ENCODE data around the gene PLEKHG4B.

PLEKHG4B gene

GRCh38 chr5:174291-174600, 82.3 kb downstream of the PLEKHG4B start:
- no peak for TF ChIP-seq CTCF (IDR thresholded peaks at IDR 0.05; ENCODE audit: low read depth, low read length, missing control alignments)
- DNase-seq (ENCODE audit: low read depth) = no peak
- in situ Hi-C loops (cut with HindIII; ENCODE audit: low sequenced_read_pairs) = no loop called here

GRCh38 chr5:174876-175465, 83.0 kb downstream of the PLEKHG4B start:
- no peak overlapping the region for H3K4me3 ChIP-seq (ENCODE audit: low read depth, low read length)
- no peak for TF ChIP-seq CTCF (IDR thresholded peaks at IDR 0.05; ENCODE audit: low read depth, low read length, missing control alignments)
- DNase-seq (ENCODE audit: low read depth) = no peak
- in situ Hi-C loops (cut with HindIII; ENCODE audit: low sequenced_read_pairs) = no loop called here

More at GRCh38 chr5:174291-174600, 82.3 kb downstream of the PLEKHG4B start:
- H3K4me3 ChIP-seq (ENCODE audit: low read depth, low read length) = no peak overlapping the region

- DNase-seq (ENCODE audit: low read depth) = no peak
- no peak for TF ChIP-seq CTCF (IDR thresholded peaks at IDR 0.05; ENCODE audit: low read depth, low read length, missing control alignments)
- no peak overlapping the region for H3K4me3 ChIP-seq (ENCODE audit: low read depth, low read length)
- in situ Hi-C loops (cut with HindIII; ENCODE audit: low sequenced_read_pairs) = no loop called here
These were observed 84.4 kb downstream of the PLEKHG4B start for GRCh38 chr5:176296-176823.

- DNase-seq (ENCODE audit: low read depth) = no peak
- no peak for TF ChIP-seq CTCF (IDR thresholded peaks at IDR 0.05; ENCODE audit: low read depth, low read length, missing control alignments)
- no peak overlapping the region for H3K4me3 ChIP-seq (ENCODE audit: low read depth, low read length)
- in situ Hi-C loops (cut with HindIII; ENCODE audit: low sequenced_read_pairs) = no loop called here
These were observed 86.1 kb downstream of the PLEKHG4B start for GRCh38 chr5:178110-178509.

GRCh38 chr5:179401-179800, 87.4 kb downstream of the PLEKHG4B start:
- no peak overlapping the region for H3K4me3 ChIP-seq (ENCODE audit: low read depth, low read length)
- no peak for TF ChIP-seq CTCF (IDR thresholded peaks at IDR 0.05; ENCODE audit: low read depth, low read length, missing control alignments)
- in situ Hi-C loops (cut with HindIII; ENCODE audit: low sequenced_read_pairs) = no loop called here
- DNase-seq (ENCODE audit: low read depth) = no peak

- no peak overlapping the region for H3K4me3 ChIP-seq (ENCODE audit: low read depth, low read length)
- TF ChIP-seq CTCF (IDR thresholded peaks at IDR 0.05; ENCODE audit: low read depth, low read length, missing control alignments) = no peak
- in situ Hi-C loops (cut with HindIII; ENCODE audit: low sequenced_read_pairs) = no loop called here
These were observed 88.4 kb downstream of the PLEKHG4B start for GRCh38 chr5:180286-180918.

More at GRCh38 chr5:180286-180918, 88.4 kb downstream of the PLEKHG4B start:
- DNase-seq (ENCODE audit: low read depth) = no peak

All from astrocyte of the cerebellum (primary cell).